Measurements from ENCODE around the gene CD164L2. TPM values are rescaled to one million over a fixed set of nuclear protein-coding genes. Genes with fewer than 3 reads are reported as not detected.

Gene CD164L2
- total RNA-seq, 5 donors from 2014 or later (not counting 1 experiment from before 2014, with no cell fraction given) = not detected

- H3K9me3 Mint-ChIP-seq = no peaks in the 10 kb centered on the region
- DNase-seq (peak in 31 of 35 experiments; percentile 29 to 72 (median 56)), ATAC-seq (replicated peaks in 1 of 4) (peak; percentile 62 to 71 (median 66))
- H3K27me3 ChIP-seq (replicated peaks in 1 of 2; ENCODE audit: control insufficient read depth in 2 of 2, extremely low read depth in 1 of 2, insufficient read depth in 2 of 2, low read length in 1 of 2) = peaks cover 0 to 11% of the 10 kb centered on the region in 2 experiments
- no peaks in the 10 kb centered on the region for H3K36me3 ChIP-seq (ENCODE audit: control insufficient read depth in 2 of 2, extremely low read depth in 1 of 2, insufficient read depth in 1 of 2, low read length in 1 of 2)
- peaks cover 38 to 48% (median 43%) of the 10 kb centered on the region in 3 donors for H3K4me1 Mint-ChIP-seq
- H3K4me1 ChIP-seq (ENCODE audit: control insufficient read depth in 1 of 2, extremely low read depth in 1 of 2, insufficient read depth in 2 of 2, low read length in 2 of 2) = peaks cover 15 to 36% of the 10 kb centered on the region in 2 experiments
- peak overlapping the region; percentile 53 to 68 for H3K4me3 ChIP-seq (ENCODE audit: control insufficient read depth in 1 of 2, extremely low read depth in 1 of 2, low read length in 1 of 2)
- H3K27ac ChIP-seq (ENCODE audit: low read length) = no peak overlapping the region
- ChIA-PET CTCF (interaction anchor here (0.6 to 1.8 kb wide), 9 partner anchors 9 to 1143 kb away, joined by 3 to 10 read pairs (median 4); no protein-coding TSS in a partner anchor), POLR2A (interaction anchor here (0.5 to 0.6 kb wide), 4 partner anchors 14 to 1458 kb away, joined by 3 to 11 read pairs (median 3); no protein-coding TSS in a partner anchor)
- WGBS (ENCODE audit: insufficient coverage) = 0% methylated on average over 30 of the region's 30 CpGs
- no peaks in the 10 kb centered on the region for H3K9me3 ChIP-seq
- no peaks in the 10 kb centered on the region for H3K27me3 Mint-ChIP-seq
- H3K4me3 Mint-ChIP-seq = peak overlapping the region; percentile 85 to 87 (median 86)
- no peaks in the 10 kb centered on the region for H3K36me3 Mint-ChIP-seq
- peak overlapping the region in 1 of 2 donors; percentile 82 for H3K27ac Mint-ChIP-seq
These were observed 17.1 kb downstream of the CD164L2 start for GRCh38 chr1:27366113-27366410.

- CTCF ChIA-PET = interaction anchor here (0.6 to 1.8 kb wide), 8 partner anchors 9 to 1144 kb away, joined by 3 to 10 read pairs (median 4); no protein-coding TSS in a partner anchor
- no peaks in the 10 kb centered on the region for H3K9me3 ChIP-seq
- 3% methylated on average over 30 of the region's 40 CpGs for WGBS (ENCODE audit: insufficient coverage)
- peaks cover 0 to 11% of the 10 kb centered on the region in 2 experiments for H3K27me3 ChIP-seq (replicated peaks in 1 of 2; ENCODE audit: control insufficient read depth in 2 of 2, extremely low read depth in 1 of 2, insufficient read depth in 2 of 2, low read length in 1 of 2)
- no peaks in the 10 kb centered on the region for H3K9me3 Mint-ChIP-seq
- POLR2A ChIA-PET = interaction anchor here (0.5 to 0.6 kb wide), 5 partner anchors 14 to 1458 kb away, joined by 3 to 11 read pairs (median 3); no protein-coding TSS in a partner anchor
- H3K36me3 ChIP-seq (ENCODE audit: control insufficient read depth in 2 of 2, extremely low read depth in 1 of 2, insufficient read depth in 1 of 2, low read length in 1 of 2) = no peaks in the 10 kb centered on the region
- H3K27ac Mint-ChIP-seq = peak overlapping the region; percentile 57 to 82
- no peak overlapping the region for H3K27ac ChIP-seq (ENCODE audit: low read length)
- ATAC-seq (replicated peaks in 1 of 4) (peak; percentile 70 to 76 (median 72)), DNase-seq (peak; percentile 37 to 84 (median 70))
- H3K4me1 Mint-ChIP-seq = peaks cover 38 to 48% (median 43%) of the 10 kb centered on the region in 3 donors
- H3K4me3 Mint-ChIP-seq = peak overlapping the region; percentile 85 to 87 (median 86)
- H3K36me3 Mint-ChIP-seq = no peaks in the 10 kb centered on the region
- H3K4me1 ChIP-seq (ENCODE audit: control insufficient read depth in 1 of 2, extremely low read depth in 1 of 2, insufficient read depth in 2 of 2, low read length in 2 of 2) = peaks cover 15 to 41% of the 10 kb centered on the region in 2 experiments
- H3K27me3 Mint-ChIP-seq = no peaks in the 10 kb centered on the region
- peak overlapping the region; percentile 53 to 68 for H3K4me3 ChIP-seq (ENCODE audit: control insufficient read depth in 1 of 2, extremely low read depth in 1 of 2, low read length in 1 of 2)
These were observed 17.6 kb downstream of the CD164L2 start for GRCh38 chr1:27365372-27366112.

- H3K4me1 ChIP-seq (ENCODE audit: control insufficient read depth in 1 of 2, extremely low read depth in 1 of 2, insufficient read depth in 2 of 2, low read length in 2 of 2) = peaks cover 17 to 47% of the 10 kb centered on the region in 2 experiments
- no peaks in the 10 kb centered on the region for H3K36me3 ChIP-seq (ENCODE audit: control insufficient read depth in 2 of 2, extremely low read depth in 1 of 2, insufficient read depth in 1 of 2, low read length in 1 of 2)
- ATAC-seq (replicated peaks in 1 of 4) (no peak), DNase-seq (no peak)
- H3K4me3 Mint-ChIP-seq = peak overlapping the region; percentile 85 to 87 (median 86)
- ChIA-PET CTCF (interaction anchor here in 1 of 2 donors (1.0 to 1.8 kb wide), 3 partner anchors 8 to 23 kb away, joined by 3 to 9 read pairs (median 4); no protein-coding TSS in a partner anchor), POLR2A (interaction anchor here in 1 of 2 donors (0.5 kb wide), 1 partner anchor 241 kb away, joined by 4 read pairs; no protein-coding TSS in a partner anchor)
- H3K27ac ChIP-seq (ENCODE audit: low read length) = no peak overlapping the region
- H3K9me3 ChIP-seq = no peaks in the 10 kb centered on the region
- H3K27me3 ChIP-seq (replicated peaks in 1 of 2; ENCODE audit: control insufficient read depth in 2 of 2, extremely low read depth in 1 of 2, insufficient read depth in 2 of 2, low read length in 1 of 2) = peaks cover 0 to 11% of the 10 kb centered on the region in 2 experiments
- no peaks in the 10 kb centered on the region for H3K27me3 Mint-ChIP-seq
- peak overlapping the region; percentile 14 to 82 for H3K27ac Mint-ChIP-seq
- H3K36me3 Mint-ChIP-seq = no peaks in the 10 kb centered on the region
- peaks cover 42 to 49% (median 46%) of the 10 kb centered on the region in 3 donors for H3K4me1 Mint-ChIP-seq
- H3K4me3 ChIP-seq (ENCODE audit: control insufficient read depth in 1 of 2, extremely low read depth in 1 of 2, low read length in 1 of 2) = peak overlapping the region in 1 of 2 donors; percentile 53
- 83% methylated on average over 8 of the region's 11 CpGs for WGBS (ENCODE audit: insufficient coverage)
- H3K9me3 Mint-ChIP-seq = no peaks in the 10 kb centered on the region
These were observed 18.3 kb downstream of the CD164L2 start for GRCh38 chr1:27364696-27365371.

- Mint-ChIP-seq H3K27me3 (no peaks in the 10 kb centered on the region), H3K36me3 (no peaks in the 10 kb centered on the region), H3K4me1 (peaks cover 44 to 49% (median 46%) of the 10 kb centered on the region in 3 donors), H3K27ac (peak overlapping the region in 1 of 2 donors; percentile 44), H3K9me3 (no peaks in the 10 kb centered on the region), H3K4me3 (peak overlapping the region in 2 of 3 donors; percentile 6 to 61)
- Histone ChIP-seq H3K27me3 (replicated peaks in 1 of 2; ENCODE audit: control insufficient read depth in 2 of 2, extremely low read depth in 1 of 2, insufficient read depth in 2 of 2, low read length in 1 of 2) (peaks cover 0 to 7% of the 10 kb centered on the region in 2 experiments), H3K36me3 (ENCODE audit: control insufficient read depth in 2 of 2, extremely low read depth in 1 of 2, insufficient read depth in 1 of 2, low read length in 1 of 2) (no peaks in the 10 kb centered on the region), H3K27ac (ENCODE audit: low read length) (no peak overlapping the region), H3K9me3 (no peaks in the 10 kb centered on the region), H3K4me3 (ENCODE audit: control insufficient read depth in 1 of 2, extremely low read depth in 1 of 2, low read length in 1 of 2) (no peak overlapping the region), H3K4me1 (ENCODE audit: control insufficient read depth in 1 of 2, extremely low read depth in 1 of 2, insufficient read depth in 2 of 2, low read length in 2 of 2) (peaks cover 13 to 47% of the 10 kb centered on the region in 2 experiments)
- 97% methylated on average over 13 of the region's 26 CpGs for WGBS (ENCODE audit: insufficient coverage)
- ChIA-PET CTCF (no interaction called here), POLR2A (no interaction called here)
- DNase-seq = no peak
- no peak for ATAC-seq (replicated peaks in 1 of 4)
These were observed 19.1 kb downstream of the CD164L2 start for GRCh38 chr1:27363766-27364695.

- H3K36me3 ChIP-seq (ENCODE audit: control insufficient read depth in 2 of 2, extremely low read depth in 1 of 2, insufficient read depth in 1 of 2, low read length in 1 of 2) = no peaks in the 10 kb centered on the region
- H3K4me3 Mint-ChIP-seq = peak overlapping the region in 2 of 3 donors; percentile 37 to 75
- peaks cover 0 to under 1% of the 10 kb centered on the region in 2 experiments for H3K27me3 ChIP-seq (replicated peaks in 1 of 2; ENCODE audit: control insufficient read depth in 2 of 2, extremely low read depth in 1 of 2, insufficient read depth in 2 of 2, low read length in 1 of 2)
- CTCF ChIA-PET = interaction anchor here in 1 of 2 donors (1.0 kb wide), 1 partner anchor 33 kb away, joined by 3 read pairs; no protein-coding TSS in a partner anchor
- H3K4me3 ChIP-seq (ENCODE audit: control insufficient read depth in 1 of 2, extremely low read depth in 1 of 2, low read length in 1 of 2) = no peak overlapping the region
- H3K4me1 ChIP-seq (ENCODE audit: control insufficient read depth in 1 of 2, extremely low read depth in 1 of 2, insufficient read depth in 2 of 2, low read length in 2 of 2) = peaks cover 13 to 62% of the 10 kb centered on the region in 2 experiments
- H3K27ac ChIP-seq (ENCODE audit: low read length) = no peak overlapping the region
- no peak for DNase-seq
- no peaks in the 10 kb centered on the region for H3K9me3 Mint-ChIP-seq
- H3K27ac Mint-ChIP-seq = no peak overlapping the region
- H3K9me3 ChIP-seq = no peaks in the 10 kb centered on the region
- H3K4me1 Mint-ChIP-seq = peaks cover 46 to 55% (median 48%) of the 10 kb centered on the region in 3 donors
- POLR2A ChIA-PET = interaction anchor here in 1 of 2 donors (0.6 to 1.1 kb wide), 2 partner anchors 13 to 897 kb away, joined by 3 read pairs; no protein-coding TSS in a partner anchor
- ATAC-seq (replicated peaks in 1 of 4) = no peak
- H3K36me3 Mint-ChIP-seq = no peaks in the 10 kb centered on the region
- 87% methylated on average over 4 of the region's 8 CpGs for WGBS (ENCODE audit: insufficient coverage)
- no peaks in the 10 kb centered on the region for H3K27me3 Mint-ChIP-seq
These were observed 21.6 kb downstream of the CD164L2 start for GRCh38 chr1:27361553-27361952.

Measured in T-cell (primary cell).